GM12873 (cell line): Measurements from ENCODE around the gene F2.

ENCODE experiments used
- CTCF ChIP-seq: IDR thresholded peaks from 2 replicates; pipeline ENCODE4 v1.5.1; 2012; ENCODE audit warnings: low read depth, mild to moderate bottlenecking, moderate library complexity, low read length, control low read depth; ENCODE audit not compliant: insufficient read depth; ENCODE audit errors: missing control alignments

The F2 gene

DNA sequence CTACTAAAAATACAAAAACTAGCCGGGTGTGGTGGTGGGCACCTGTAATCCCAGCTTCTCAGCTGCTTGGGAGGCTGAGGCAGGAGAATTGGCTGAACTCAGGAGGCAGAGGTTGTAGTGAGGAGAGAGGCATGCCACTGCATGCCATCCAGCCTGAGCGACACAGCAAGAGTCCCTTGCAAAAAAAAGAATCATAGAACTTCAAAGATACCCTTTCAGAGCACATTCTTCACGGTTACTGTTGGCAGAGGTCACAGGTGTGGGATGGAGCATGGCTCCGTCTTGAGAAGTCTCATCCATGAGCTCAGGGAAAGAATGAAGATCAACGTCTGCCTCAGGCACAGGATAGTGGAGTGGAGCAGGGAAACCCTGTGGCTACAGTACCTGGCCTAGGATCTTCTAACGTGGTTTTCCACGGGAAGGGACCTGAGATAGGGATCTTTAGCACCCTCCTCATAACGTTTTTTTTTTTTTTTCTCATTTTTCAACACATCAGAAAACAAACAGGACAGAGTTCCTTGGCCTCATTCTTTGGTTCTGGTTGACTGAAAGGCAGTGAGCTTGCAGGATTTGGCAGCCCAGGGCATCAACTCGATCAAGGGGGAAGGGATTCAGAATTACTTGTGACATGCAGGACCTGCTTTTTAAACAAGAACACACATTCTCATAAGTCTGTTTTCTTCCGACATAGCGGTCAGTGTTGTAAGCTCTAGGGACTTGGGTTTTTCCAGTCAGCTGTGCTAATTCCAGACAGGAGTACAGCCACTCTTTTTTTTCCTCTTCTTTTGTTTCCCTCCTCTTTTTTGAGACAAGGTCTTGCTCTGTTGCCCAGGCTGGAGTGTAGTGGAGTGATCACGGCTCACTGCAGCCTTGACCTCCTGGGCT is 22.8 kb downstream of the F2 start:
- TF ChIP-seq CTCF, result no peak

GRCh38 chr11:46743043-46743442 is 24.0 kb downstream of the F2 start:
- no peak for TF ChIP-seq CTCF

GRCh38 chr11:46743693-46744339 is 24.8 kb downstream of the F2 start:
- TF ChIP-seq CTCF, result no peak

DNA sequence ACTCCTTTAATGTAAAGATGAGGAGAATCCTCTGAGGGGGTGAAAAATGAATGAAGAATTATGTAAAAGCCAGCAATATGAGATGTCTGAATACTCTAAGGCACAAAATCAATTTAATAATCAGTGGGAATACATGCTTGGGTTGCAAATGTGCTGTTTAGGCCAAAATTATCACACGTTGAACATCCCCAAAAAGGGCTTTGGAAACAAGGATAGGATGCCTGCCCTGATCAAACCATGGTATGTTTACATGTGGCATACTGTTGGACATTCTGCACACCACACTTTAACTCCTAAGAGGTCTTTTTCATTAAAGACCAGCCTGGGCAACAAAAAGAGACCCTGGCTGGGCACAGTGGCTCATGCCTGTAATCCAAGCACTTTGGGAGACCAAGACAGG is 26.3 kb downstream of the F2 start:
- no peak for TF ChIP-seq CTCF

DNA sequence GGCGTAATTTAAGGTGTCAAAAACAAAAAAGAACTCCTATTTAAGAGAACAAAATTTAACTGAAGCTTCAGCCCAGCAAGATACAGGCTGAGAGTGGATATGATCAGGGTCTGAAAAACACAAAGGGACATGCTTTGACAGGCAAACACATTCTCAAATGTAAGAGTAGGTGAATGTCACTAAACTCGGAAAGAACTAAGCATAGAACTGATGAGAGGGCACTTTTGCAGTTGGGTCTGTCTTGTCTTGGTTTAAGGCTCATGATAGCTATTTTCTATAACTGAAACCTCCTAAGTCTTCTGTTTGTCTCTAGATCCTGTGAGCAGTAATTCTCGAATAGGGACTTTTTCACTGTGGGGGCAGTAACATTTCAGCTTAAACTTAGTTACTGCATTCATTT is 27.0 kb downstream of the F2 start:
- TF ChIP-seq CTCF, result no peak

DNA sequence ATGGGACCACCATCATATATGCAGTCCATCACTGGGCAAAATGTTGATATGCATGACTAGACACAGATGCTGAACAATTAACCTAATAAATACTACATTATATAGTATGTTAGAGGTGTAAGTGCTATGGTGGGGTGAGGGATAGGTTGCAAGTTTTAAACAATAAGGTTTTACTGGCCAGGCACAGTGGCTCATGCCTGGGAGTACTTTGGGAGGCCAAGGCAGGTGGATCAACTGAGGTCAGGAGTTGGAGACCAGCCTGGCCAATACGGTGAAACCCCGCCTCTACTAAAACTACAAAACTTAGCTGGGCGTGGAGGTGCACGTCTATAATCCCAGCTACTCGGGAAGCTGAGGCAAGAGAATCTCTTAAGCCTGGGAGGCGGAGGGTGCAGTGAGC is 28.1 kb downstream of the F2 start:
- no peak for TF ChIP-seq CTCF

DNA sequence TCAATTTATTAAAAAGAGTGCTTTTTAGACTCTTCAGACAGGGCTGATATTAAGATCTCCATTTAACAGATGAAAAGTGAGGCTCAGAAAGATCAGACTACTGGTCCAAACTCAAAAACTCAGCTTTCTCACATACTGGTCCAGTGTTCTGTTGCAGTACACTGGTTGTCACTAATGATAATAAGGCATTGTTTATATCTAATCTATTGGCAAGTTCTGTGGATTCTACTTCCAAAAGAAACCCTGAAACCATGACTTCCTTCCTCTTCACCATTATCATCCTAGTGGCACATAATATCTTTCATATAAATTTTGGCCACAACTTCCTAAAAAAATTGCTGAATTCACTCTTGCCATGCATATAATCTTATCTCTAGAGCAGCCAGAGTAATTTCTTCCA is 36.9 kb downstream of the F2 start:
- TF ChIP-seq CTCF, result no peak
